Calu3 (cell line): ENCODE results near the gene KIF17. TPM values are rescaled to one million over a fixed set of nuclear protein-coding genes. Genes with fewer than 3 reads are reported as not detected.

Source experiments
- BruUV-seq: library from RNA; stranded (reverse); fragments of 400-500 nt; replicated peaks from 2 replicates; lab custom pipeline; 2021; lab: Mats Ljungman, UMichigan
- CTCF ChIA-PET: fragments of 300-600 bp; sonication (Branson Sonifier 250); formaldehyde crosslinking; loops from one replicate; lab custom pipeline; 2022; ENCODE audit warnings: antibody characterized with exemption; lab: Charles Lee
- DNase-seq: peaks from one replicate; pipeline ENCODE4 v3.0.0; 2022
- H3K27ac Mint-ChIP-seq: one replicate; pipeline ENCODE4 v1.8.0; 2022; ENCODE audit warnings: mixed read lengths; ENCODE audit not compliant: unreplicated experiment
- H3K27me3 Mint-ChIP-seq: one replicate; pipeline ENCODE4 v1.8.0; 2022; ENCODE audit warnings: mixed read lengths; ENCODE audit not compliant: unreplicated experiment
- H3K36me3 Mint-ChIP-seq: one replicate; pipeline ENCODE4 v1.8.0; 2022; ENCODE audit warnings: mild to moderate bottlenecking, moderate library complexity, mixed read lengths; ENCODE audit not compliant: insufficient read depth, unreplicated experiment
- H3K4me1 Mint-ChIP-seq: one replicate; pipeline ENCODE4 v1.8.0; 2022; ENCODE audit warnings: mild to moderate bottlenecking, low read depth, mixed read lengths; ENCODE audit not compliant: unreplicated experiment
- H3K4me3 Mint-ChIP-seq: one replicate; pipeline ENCODE4 v1.8.0; 2022; ENCODE audit warnings: mild to moderate bottlenecking, low read depth, moderate library complexity, mixed read lengths; ENCODE audit not compliant: unreplicated experiment
- H3K9me3 Mint-ChIP-seq: one replicate; pipeline ENCODE4 v1.8.0; 2022; ENCODE audit warnings: low read depth, mixed read lengths; ENCODE audit not compliant: unreplicated experiment
- intact Hi-C: fragments of 100-400 bp; cut with micrococcal nuclease; formaldehyde crosslinking; loops from one replicate; pipeline ENCODE4 v1.10.0; 2022; ENCODE audit not compliant: unreplicated experiment
- total RNA-seq: library from RNA; stranded (reverse); gene quantifications from 2 replicates; pipeline ENCODE4 v1.2.3, GENCODE V29; 2022
- TF ChIP-seq, protein P1 (sequence below): fragments of 200-600 bp; IDR thresholded peaks from one replicate; pipeline ENCODE4 v1.8.0; 2022; ENCODE audit warnings: antibody characterized with exemption; ENCODE audit not compliant: unreplicated experiment

KIF17 gene
- total RNA-seq, 1 experiment from 2014 or later = not detected

DNA sequence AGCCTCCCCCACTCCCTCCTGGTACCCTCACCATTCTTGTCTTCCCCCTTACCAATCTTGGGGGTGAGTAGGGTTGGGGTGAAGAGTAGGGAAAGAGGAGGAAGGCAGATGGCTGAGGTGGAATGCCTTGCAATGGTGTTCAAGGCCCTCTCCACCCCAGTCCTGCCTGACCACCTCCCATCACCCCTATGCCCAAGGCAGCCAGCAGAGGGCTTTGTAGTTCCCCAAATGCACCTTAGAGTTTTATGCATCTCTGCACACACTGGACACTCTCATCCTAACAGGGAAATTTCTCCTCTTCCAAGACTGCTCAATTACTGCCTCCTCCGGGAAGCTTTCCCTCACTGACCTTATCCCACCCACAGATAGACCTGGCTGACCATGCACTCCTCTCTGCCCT lies 15.4 kb downstream of the KIF17 start:
- no peaks in the 10 kb centered on the region for H3K36me3 Mint-ChIP-seq
- no TSS peak for BruUV-seq
- CTCF ChIA-PET = interaction anchor here (1.1 kb wide), 1 partner anchor 493 kb away, joined by 3 read pairs; no protein-coding TSS in a partner anchor
- peak; percentile 27 for DNase-seq
- TF ChIP-seq, protein P1, sequence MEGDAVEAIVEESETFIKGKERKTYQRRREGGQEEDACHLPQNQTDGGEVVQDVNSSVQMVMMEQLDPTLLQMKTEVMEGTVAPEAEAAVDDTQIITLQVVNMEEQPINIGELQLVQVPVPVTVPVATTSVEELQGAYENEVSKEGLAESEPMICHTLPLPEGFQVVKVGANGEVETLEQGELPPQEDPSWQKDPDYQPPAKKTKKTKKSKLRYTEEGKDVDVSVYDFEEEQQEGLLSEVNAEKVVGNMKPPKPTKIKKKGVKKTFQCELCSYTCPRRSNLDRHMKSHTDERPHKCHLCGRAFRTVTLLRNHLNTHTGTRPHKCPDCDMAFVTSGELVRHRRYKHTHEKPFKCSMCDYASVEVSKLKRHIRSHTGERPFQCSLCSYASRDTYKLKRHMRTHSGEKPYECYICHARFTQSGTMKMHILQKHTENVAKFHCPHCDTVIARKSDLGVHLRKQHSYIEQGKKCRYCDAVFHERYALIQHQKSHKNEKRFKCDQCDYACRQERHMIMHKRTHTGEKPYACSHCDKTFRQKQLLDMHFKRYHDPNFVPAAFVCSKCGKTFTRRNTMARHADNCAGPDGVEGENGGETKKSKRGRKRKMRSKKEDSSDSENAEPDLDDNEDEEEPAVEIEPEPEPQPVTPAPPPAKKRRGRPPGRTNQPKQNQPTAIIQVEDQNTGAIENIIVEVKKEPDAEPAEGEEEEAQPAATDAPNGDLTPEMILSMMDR = no peak
- no peak overlapping the region for H3K4me3 Mint-ChIP-seq
- H3K27ac Mint-ChIP-seq = no peak overlapping the region
- no peaks in the 10 kb centered on the region for H3K4me1 Mint-ChIP-seq
- peaks cover 18% of the 10 kb centered on the region for H3K27me3 Mint-ChIP-seq
- H3K9me3 Mint-ChIP-seq = peaks cover 3% of the 10 kb centered on the region
- intact Hi-C loops = no loop called here

DNA sequence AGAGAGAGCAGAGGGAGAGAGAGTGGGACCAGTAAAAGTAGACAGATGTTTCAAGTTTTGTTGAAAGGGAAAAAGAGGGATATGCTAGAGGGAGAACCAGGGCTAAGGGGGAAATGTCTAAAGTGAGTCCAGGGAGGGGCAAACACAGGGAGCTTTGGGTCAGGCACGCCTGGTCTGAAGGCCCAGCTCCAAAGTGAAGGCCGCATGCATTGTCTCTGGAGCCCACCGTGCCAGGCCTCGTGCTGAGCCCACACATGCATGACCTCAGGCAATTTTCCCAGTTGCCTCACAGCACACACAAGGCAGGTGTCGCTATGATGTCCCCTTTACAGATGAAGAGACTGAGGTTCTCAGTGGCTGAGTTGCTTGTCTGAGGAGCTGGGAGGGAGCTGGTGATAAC lies 16.0 kb downstream of the KIF17 start:
- CTCF ChIA-PET = interaction anchor here (1.1 kb wide), 1 partner anchor 493 kb away, joined by 3 read pairs; no protein-coding TSS in a partner anchor
- Mint-ChIP-seq H3K27me3 (peaks cover 18% of the 10 kb centered on the region), H3K4me3 (no peak overlapping the region), H3K4me1 (no peaks in the 10 kb centered on the region), H3K36me3 (peaks cover under 1% of the 10 kb centered on the region), H3K27ac (no peak overlapping the region), H3K9me3 (peaks cover 3% of the 10 kb centered on the region)
- TF ChIP-seq, protein P1 = no peak
- DNase-seq = no peak
- intact Hi-C loops = no loop called here
- BruUV-seq = no TSS peak

DNA sequence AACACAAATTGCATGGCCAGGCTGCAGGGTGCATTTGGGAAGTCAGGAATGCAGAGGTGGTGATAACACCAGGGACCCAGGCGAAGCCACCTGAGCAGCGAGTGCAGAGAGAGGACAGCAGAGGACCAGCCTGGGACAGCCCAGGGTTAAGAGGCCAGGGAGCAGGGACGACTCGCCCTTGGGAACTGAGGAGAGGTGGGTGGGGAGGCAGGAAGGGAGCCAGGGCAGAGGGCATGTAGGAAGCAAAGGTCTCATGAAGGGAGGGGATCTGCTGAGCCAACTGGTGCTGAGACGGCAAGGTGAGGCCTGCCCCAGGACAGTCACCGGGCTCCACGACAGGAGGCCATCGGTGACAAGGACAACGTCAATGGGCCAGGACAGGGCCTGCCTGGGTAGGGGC lies 16.4 kb downstream of the KIF17 start:
- TF ChIP-seq, protein P1 = no peak
- peaks cover 18% of the 10 kb centered on the region for H3K27me3 Mint-ChIP-seq
- DNase-seq = no peak
- intact Hi-C loops = no loop called here
- BruUV-seq = no TSS peak
- peaks cover 2% of the 10 kb centered on the region for H3K4me1 Mint-ChIP-seq
- H3K9me3 Mint-ChIP-seq = peaks cover 3% of the 10 kb centered on the region
- CTCF ChIA-PET = interaction anchor here (1.1 kb wide), 1 partner anchor 494 kb away, joined by 3 read pairs; no protein-coding TSS in a partner anchor
- no peak overlapping the region for H3K4me3 Mint-ChIP-seq
- no peak overlapping the region for H3K27ac Mint-ChIP-seq
- peaks cover 5% of the 10 kb centered on the region for H3K36me3 Mint-ChIP-seq

DNA sequence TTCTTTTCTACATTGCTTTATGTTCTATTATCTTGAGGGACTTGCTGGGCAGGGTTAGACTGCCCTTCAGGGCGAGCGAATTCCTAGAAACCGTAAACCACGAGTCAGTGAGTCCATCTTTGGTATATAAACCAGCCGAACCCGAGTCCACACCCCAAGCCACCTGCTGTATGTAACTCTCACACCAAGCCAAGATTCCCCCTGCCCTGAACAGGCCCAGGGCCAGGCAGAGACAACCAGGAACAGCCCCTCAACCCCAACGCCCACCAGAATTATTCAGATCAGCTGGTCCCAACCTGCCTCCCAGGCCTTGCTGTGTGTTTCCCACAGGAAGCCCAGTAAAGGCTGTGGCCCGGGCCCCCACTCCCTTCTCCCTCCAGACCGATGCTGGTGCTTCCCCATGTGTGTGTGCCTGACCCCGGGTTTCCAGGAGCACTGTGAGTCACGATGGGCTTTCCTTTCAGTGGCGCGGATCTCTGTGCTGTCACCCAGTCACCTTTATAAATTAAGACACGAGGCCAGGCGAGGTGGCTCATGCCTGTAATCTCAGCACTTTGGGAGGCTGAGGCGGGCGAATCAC lies 17.1 kb downstream of the KIF17 start:
- BruUV-seq = no TSS peak
- TF ChIP-seq, protein P1 = no peak
- H3K4me1 Mint-ChIP-seq = peaks cover 10% of the 10 kb centered on the region
- peaks cover 24% of the 10 kb centered on the region for H3K27me3 Mint-ChIP-seq
- no peak overlapping the region for H3K4me3 Mint-ChIP-seq
- H3K36me3 Mint-ChIP-seq = peaks cover 7% of the 10 kb centered on the region
- H3K9me3 Mint-ChIP-seq = peaks cover 3% of the 10 kb centered on the region
- intact Hi-C loops = no loop called here
- H3K27ac Mint-ChIP-seq = no peak overlapping the region
- CTCF ChIA-PET = no interaction called here
- DNase-seq = no peak
